GM23248 (cell line): ENCODE data around the gene CDH4. TPM values are rescaled to one million over a fixed set of nuclear protein-coding genes. Genes with fewer than 3 reads are reported as not detected.

ENCODE experiments used
- DNase-seq: peaks from one replicate; pipeline ENCODE4 v3.0.0-alpha.2; 2015
- H2AFZ ChIP-seq: fragments of 200-600 bp; sonication (generic); 2 replicates; pipeline ENCODE4 v1.6.1; 2016; ENCODE audit warnings: antibody characterized with exemption
- H3F3A ChIP-seq: fragments of 200-600 bp; sonication (generic); 2 replicates; pipeline ENCODE4 v1.6.1; 2016; ENCODE audit warnings: mild to moderate bottlenecking, antibody characterized with exemption, mixed run types; ENCODE audit not compliant: insufficient read depth
- H3K27ac ChIP-seq: fragments of 200-600 bp; sonication (generic); 2 replicates; pipeline ENCODE4 v1.5.1; 2016; ENCODE audit warnings: mild to moderate bottlenecking
- H3K27me3 ChIP-seq: fragments of 200-600 bp; sonication (generic); replicated peaks from 2 replicates; pipeline ENCODE4 v1.6.1; 2016; ENCODE audit warnings: mild to moderate bottlenecking; ENCODE audit not compliant: insufficient read depth
- H3K36me3 ChIP-seq: fragments of 200-600 bp; sonication (generic); 2 replicates; pipeline ENCODE4 v1.6.1; 2016; ENCODE audit warnings: low read depth, mild to moderate bottlenecking
- H3K4me1 ChIP-seq: fragments of 200-600 bp; sonication (generic); 2 replicates; pipeline ENCODE4 v1.6.1; 2016; ENCODE audit warnings: mild to moderate bottlenecking; ENCODE audit not compliant: insufficient read depth
- H3K4me2 ChIP-seq: fragments of 200-600 bp; sonication (generic); one replicate; pipeline ENCODE4 v1.6.1; 2016; ENCODE audit warnings: mild to moderate bottlenecking; ENCODE audit not compliant: unreplicated experiment
- H3K4me3 ChIP-seq: fragments of 200-600 bp; sonication (generic); 2 replicates; pipeline ENCODE4 v1.5.1; 2016; ENCODE audit warnings: mild to moderate bottlenecking
- H3K79me2 ChIP-seq: fragments of 200-600 bp; sonication (generic); 2 replicates; pipeline ENCODE4 v1.6.1; 2016; ENCODE audit warnings: mild to moderate bottlenecking; ENCODE audit not compliant: insufficient read depth
- H3K9ac ChIP-seq: fragments of 200-600 bp; sonication (generic); 2 replicates; pipeline ENCODE4 v1.6.1; 2016; ENCODE audit warnings: mild to moderate bottlenecking
- H3K9me2 ChIP-seq: fragments of 200-600 bp; sonication (generic); 2 replicates; pipeline ENCODE4 v1.6.1; 2016; ENCODE audit warnings: mixed run types, mild to moderate bottlenecking, moderate library complexity; ENCODE audit not compliant: insufficient read depth
- H3K9me3 ChIP-seq: fragments of 200-600 bp; sonication (generic); one replicate; pipeline ENCODE4 v1.6.1; 2017; ENCODE audit warnings: low read depth
- H4K20me1 ChIP-seq: fragments of 200-600 bp; sonication (generic); 2 replicates; pipeline ENCODE4 v1.6.0; 2016; ENCODE audit not compliant: insufficient read depth
- EZH2 ChIP-seq: fragments of 200-600 bp; sonication (generic); IDR thresholded peaks from 2 replicates; pipeline ENCODE4 v1.6.1; 2018; ENCODE audit warnings: antibody characterized with exemption, mild to moderate bottlenecking; ENCODE audit not compliant: insufficient read depth, poor library complexity, severe bottlenecking
- EZH2phosphoT487 ChIP-seq: fragments of 200-600 bp; sonication (generic); IDR thresholded peaks from 2 replicates; pipeline ENCODE4 v1.6.1; 2018; ENCODE audit warnings: antibody characterized with exemption, moderate library complexity, mild to moderate bottlenecking, low read depth; ENCODE audit not compliant: insufficient read depth
- WGBS, 2 experiments: methylation state at CpG; one replicate each; pipeline ENCODE4 v1.1.6; 2015 to 2017; ENCODE audit warnings: low lambda C conversion rate in 2 of 2, low coverage in 1 of 2; ENCODE audit errors: missing lambda C conversion rate in 2 of 2; 5-methylcytosine and 5-hydroxymethylcytosine counted together
- in situ Hi-C: fragments of 300-500 bp; cut with MboI; formaldehyde crosslinking; loops from 2 replicates; pipeline ENCODE4 v1.15.0; 2020
- polyA plus RNA-seq: library from polyadenylated mRNA; unstranded; fragments of >200 nt; fragmentation: Nextera tagmentation; extraction: Ambion mirVana; gene quantifications from 2 replicates; pipeline ENCODE4 v1.2.1, GENCODE V29; 2016
- total RNA-seq: library from RNA; depleted of rRNA; stranded (reverse); fragments of >200 nt; shearing (Covaris generic); gene quantifications from 2 replicates; pipeline ENCODE4 v1.2.3, GENCODE V29; 2014

The CDH4 gene
- total and polyA plus RNA-seq, 2 experiments from 2014 or later, result 1.1 to 3.9 TPM

- no peaks in the 10 kb centered on the region for H3F3A ChIP-seq
- H3K27me3 ChIP-seq, result no peaks in the 10 kb centered on the region
- no peak overlapping the region for H3K4me3 ChIP-seq
- no peak overlapping the region for H2AFZ ChIP-seq
- no peak overlapping the region for H3K9ac ChIP-seq
- no peak overlapping the region for H3K27ac ChIP-seq
- 73 to 75% methylated on average over 11 of the region's 11 CpGs for WGBS, 2 experiments
- H3K9me3 ChIP-seq, result no peaks in the 10 kb centered on the region
- no peak overlapping the region for H3K4me2 ChIP-seq
- in situ Hi-C loops, result no loop called here
- no peaks in the 10 kb centered on the region for H3K79me2 ChIP-seq
- no peaks in the 10 kb centered on the region for H3K36me3 ChIP-seq
- no peaks in the 10 kb centered on the region for H3K4me1 ChIP-seq
- H4K20me1 ChIP-seq, result no peaks in the 10 kb centered on the region
- TF ChIP-seq EZH2, result no peak
- no peak for TF ChIP-seq EZH2phosphoT487
- no peak for DNase-seq
- H3K9me2 ChIP-seq, result no peaks in the 10 kb centered on the region
Observed at GRCh38 chr20:61746147-61746646, 494.1 kb downstream of the CDH4 start.

GRCh38 chr20:61746781-61747180 lies 494.7 kb downstream of the CDH4 start:
- Histone ChIP-seq H3K4me2 (no peak overlapping the region), H3F3A (no peaks in the 10 kb centered on the region), H4K20me1 (no peaks in the 10 kb centered on the region), H3K36me3 (no peaks in the 10 kb centered on the region), H3K4me3 (no peak overlapping the region), H3K27me3 (no peaks in the 10 kb centered on the region), H3K27ac (no peak overlapping the region), H3K4me1 (no peaks in the 10 kb centered on the region), H3K9ac (no peak overlapping the region), H3K79me2 (no peaks in the 10 kb centered on the region), H3K9me3 (no peaks in the 10 kb centered on the region), H3K9me2 (no peaks in the 10 kb centered on the region), H2AFZ (no peak overlapping the region)
- no peak for TF ChIP-seq EZH2
- no peak for TF ChIP-seq EZH2phosphoT487
- WGBS, 2 experiments, result 50 to 54% methylated on average over 10 to 12 of the region's 12 CpGs
- in situ Hi-C loops, result no loop called here
- DNase-seq, result no peak

GRCh38 chr20:61748376-61748775 lies 496.3 kb downstream of the CDH4 start:
- Histone ChIP-seq H3K9ac (no peak overlapping the region), H4K20me1 (no peaks in the 10 kb centered on the region), H3F3A (no peaks in the 10 kb centered on the region), H3K9me2 (no peaks in the 10 kb centered on the region), H3K36me3 (no peaks in the 10 kb centered on the region), H3K27me3 (no peaks in the 10 kb centered on the region), H3K4me1 (0 out of 2 replicates have a peak, but pooled peaks cover 3% of the 10 kb centered on the region), H3K4me2 (no peak overlapping the region), H3K27ac (no peak overlapping the region), H3K79me2 (no peaks in the 10 kb centered on the region), H3K9me3 (no peaks in the 10 kb centered on the region), H3K4me3 (no peak overlapping the region), H2AFZ (no peak overlapping the region)
- TF ChIP-seq EZH2 (no peak), EZH2phosphoT487 (no peak)
- DNase-seq, result peak; percentile 32
- in situ Hi-C loops, result no loop called here
- 25 to 32% methylated on average over 3 of the region's 3 CpGs for WGBS, 2 experiments

- no peaks in the 10 kb centered on the region for H3K27me3 ChIP-seq
- no peak overlapping the region for H3K4me3 ChIP-seq
- no peak overlapping the region for H2AFZ ChIP-seq
- H3K9me2 ChIP-seq, result no peaks in the 10 kb centered on the region
- H4K20me1 ChIP-seq, result no peaks in the 10 kb centered on the region
- H3K9ac ChIP-seq, result no peak overlapping the region
- no peak for DNase-seq
- H3K4me1 ChIP-seq, result 0 out of 2 replicates have a peak, but pooled peaks cover 3% of the 10 kb centered on the region
- H3K79me2 ChIP-seq, result no peaks in the 10 kb centered on the region
- TF ChIP-seq EZH2phosphoT487 (no peak), EZH2 (no peak)
- H3F3A ChIP-seq, result no peaks in the 10 kb centered on the region
- WGBS, 2 experiments, result 33% methylated on average over 6 of the region's 6 CpGs
- no peaks in the 10 kb centered on the region for H3K36me3 ChIP-seq
- no peak overlapping the region for H3K4me2 ChIP-seq
- in situ Hi-C loops, result no loop called here
- H3K9me3 ChIP-seq, result no peaks in the 10 kb centered on the region
- no peak overlapping the region for H3K27ac ChIP-seq
Observed at GRCh38 chr20:61749406-61750075, 497.5 kb downstream of the CDH4 start.
